BLaER1 treated with 17β-estradiol and CSF1 and Interleukin-3, amounts not matched to agents 10 nM and 100 nM (cell line): ENCODE measurements around the gene NPNT.

Experiments
- H3K27ac ChIP-seq, 11 experiments: shearing (Covaris generic); formaldehyde crosslinking; 2 replicates each; pipeline ENCODE4 v1.8.1; 2022
- H3K27me3 ChIP-seq, 11 experiments: shearing (Covaris generic); formaldehyde crosslinking; 2 replicates each; pipeline ENCODE4 v1.8.1; 2022
- H3K36me3 ChIP-seq, 11 experiments: shearing (Covaris generic); formaldehyde crosslinking; 2 replicates each; pipeline ENCODE4 v1.8.1; 2022
- H3K4me1 ChIP-seq, 10 experiments: shearing (Covaris generic); formaldehyde crosslinking; 2 replicates each; pipeline ENCODE4 v1.8.1; 2022
- H3K4me2 ChIP-seq, 11 experiments: shearing (Covaris generic); formaldehyde crosslinking; 2 replicates each; pipeline ENCODE4 v1.8.1; 2022
- H3K4me3 ChIP-seq, 10 experiments: shearing (Covaris generic); formaldehyde crosslinking; 2 replicates each; pipeline ENCODE4 v1.8.1; 2022
- H3K9ac ChIP-seq, 11 experiments: shearing (Covaris generic); formaldehyde crosslinking; 2 replicates each; pipeline ENCODE4 v1.8.1; 2022
- H3K9me3 ChIP-seq, 11 experiments: shearing (Covaris generic); formaldehyde crosslinking; replicated peaks in 1 of 11; 2 replicates each; pipeline ENCODE4 v1.8.1; 2022
- H4K20me1 ChIP-seq, 11 experiments: shearing (Covaris generic); formaldehyde crosslinking; 2 replicates each; pipeline ENCODE4 v1.8.1; 2022
- Cebpa-rat ChIP-seq, 11 experiments: shearing (Covaris generic); IDR thresholded peaks; 2 replicates each; pipeline ENCODE4 v1.8.1; 2022

The NPNT gene

DNA sequence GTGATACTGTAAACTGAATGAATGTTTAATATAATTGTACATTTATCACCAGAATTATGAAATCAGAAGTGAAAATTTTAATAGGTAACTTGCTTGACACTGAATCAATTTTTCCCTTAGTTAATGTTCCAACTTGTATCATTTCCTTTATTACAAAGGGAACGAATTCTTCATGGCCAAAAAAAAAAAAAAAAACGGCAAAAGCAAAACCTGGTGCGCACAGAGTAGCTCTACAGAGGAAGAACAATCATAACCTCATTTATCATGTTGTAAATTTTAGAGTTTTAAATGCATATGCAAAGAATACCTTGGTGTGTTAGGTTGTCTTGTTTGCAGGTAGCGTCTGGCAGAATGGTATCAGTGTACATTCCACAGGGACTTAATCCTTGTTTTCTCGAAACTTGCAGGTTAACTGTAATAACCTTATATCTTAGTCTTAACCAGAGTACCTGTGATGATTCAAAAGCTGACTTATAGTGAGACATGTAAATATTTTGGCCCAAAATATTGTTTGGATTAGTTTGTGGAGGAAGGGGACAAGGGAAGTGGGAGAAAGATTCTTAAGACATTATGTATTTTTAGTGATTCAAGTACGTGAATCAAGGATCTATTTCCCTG lies 70.0 kb downstream of the NPNT start:
- no peak for TF ChIP-seq Cebpa-rat (IDR thresholded peaks at IDR 0.05)
- Histone ChIP-seq H3K36me3 (no peaks in the 10 kb centered on the region), H3K9me3 (no peaks in the 10 kb centered on the region), H3K27me3 (no peaks in the 10 kb centered on the region), H3K4me3 (no peak overlapping the region), H4K20me1 (no peaks in the 10 kb centered on the region), H3K9ac (no peak overlapping the region), H3K4me1 (no peaks in the 10 kb centered on the region), H3K4me2 (no peak overlapping the region), H3K27ac (no peak overlapping the region)

- H4K20me1 ChIP-seq, result no peaks in the 10 kb centered on the region
Measured at GRCh38 chr4:105966051-105966450, 70.8 kb downstream of the NPNT start.

DNA sequence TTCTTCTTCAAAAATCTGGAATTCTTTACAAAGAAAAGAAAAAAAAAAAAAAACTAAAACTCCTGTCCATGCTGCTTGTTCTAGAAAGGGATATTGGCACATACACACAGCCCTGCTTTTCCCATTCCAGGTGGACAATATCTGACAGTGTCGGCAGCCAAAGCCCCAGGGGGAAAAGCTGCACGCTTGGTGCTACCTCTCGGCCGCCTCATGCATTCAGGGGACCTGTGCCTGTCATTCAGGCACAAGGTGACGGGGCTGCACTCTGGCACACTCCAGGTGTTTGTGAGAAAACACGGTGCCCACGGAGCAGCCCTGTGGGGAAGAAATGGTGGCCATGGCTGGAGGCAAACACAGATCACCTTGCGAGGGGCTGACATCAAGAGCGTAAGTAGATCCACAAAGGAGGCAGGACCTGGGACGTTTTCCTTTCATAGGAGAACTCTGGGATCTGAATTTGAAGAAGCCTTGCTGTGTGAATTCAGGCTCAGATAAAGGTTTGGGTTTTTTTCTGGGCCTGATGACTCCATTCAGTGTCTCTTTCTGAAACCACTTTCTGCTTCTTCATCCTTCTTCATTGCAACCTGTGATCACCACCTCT lies 71.9 kb downstream of the NPNT start:
- H3K4me3 ChIP-seq, result no peak overlapping the region
- H3K27me3 ChIP-seq, result no peaks in the 10 kb centered on the region
- no peak for TF ChIP-seq Cebpa-rat (IDR thresholded peaks at IDR 0.05)
- H4K20me1 ChIP-seq, result no peaks in the 10 kb centered on the region
- H3K27ac ChIP-seq, result no peak overlapping the region
- H3K36me3 ChIP-seq, result no peaks in the 10 kb centered on the region
- no peak overlapping the region for H3K4me2 ChIP-seq
- no peaks in the 10 kb centered on the region for H3K4me1 ChIP-seq
- no peak overlapping the region for H3K9ac ChIP-seq
- no peaks in the 10 kb centered on the region for H3K9me3 ChIP-seq

More at GRCh38 chr4:105966051-105966450, 70.8 kb downstream of the NPNT start:
- no peaks in the 10 kb centered on the region for H3K9me3 ChIP-seq
- H3K4me2 ChIP-seq, result no peak overlapping the region
- no peak overlapping the region for H3K27ac ChIP-seq
- H3K36me3 ChIP-seq, result no peaks in the 10 kb centered on the region
- TF ChIP-seq Cebpa-rat (IDR thresholded peaks at IDR 0.05), result no peak
- H3K27me3 ChIP-seq, result no peaks in the 10 kb centered on the region
- no peak overlapping the region for H3K9ac ChIP-seq
- no peak overlapping the region for H3K4me3 ChIP-seq
- no peaks in the 10 kb centered on the region for H3K4me1 ChIP-seq

- Histone ChIP-seq H3K4me2 (no peak overlapping the region), H3K9ac (no peak overlapping the region), H3K27me3 (no peaks in the 10 kb centered on the region), H3K9me3 (no peaks in the 10 kb centered on the region), H3K27ac (no peak overlapping the region), H3K4me3 (no peak overlapping the region), H3K4me1 (no peaks in the 10 kb centered on the region), H4K20me1 (no peaks in the 10 kb centered on the region), H3K36me3 (no peaks in the 10 kb centered on the region)
- no peak for TF ChIP-seq Cebpa-rat (IDR thresholded peaks at IDR 0.05)
Measured at GRCh38 chr4:105969575-105969974, 74.3 kb downstream of the NPNT start.

DNA sequence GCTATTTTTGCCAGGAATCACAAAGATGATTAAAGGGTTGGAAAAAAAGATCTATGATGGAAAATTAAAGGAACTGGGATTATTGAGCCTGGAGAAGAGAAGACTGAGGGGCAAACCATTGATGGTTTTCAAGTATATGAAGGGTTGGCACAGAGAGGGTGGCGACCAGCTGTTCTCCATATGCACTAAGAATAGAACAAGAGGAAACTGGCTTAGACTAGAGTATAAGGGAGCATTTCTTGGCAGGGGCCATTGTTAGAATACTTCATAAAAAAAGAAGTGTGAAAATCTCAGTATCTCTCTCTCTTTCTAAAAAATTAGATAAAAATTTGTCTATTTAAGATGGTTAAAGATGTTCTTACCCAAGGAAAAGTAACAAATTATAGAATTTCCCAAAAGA lies 75.1 kb downstream of the NPNT start:
- Histone ChIP-seq H3K27ac (no peak overlapping the region), H3K36me3 (no peaks in the 10 kb centered on the region), H3K4me1 (no peaks in the 10 kb centered on the region), H3K9me3 (no peaks in the 10 kb centered on the region), H3K9ac (no peak overlapping the region), H3K4me2 (no peak overlapping the region), H3K27me3 (no peaks in the 10 kb centered on the region), H3K4me3 (no peak overlapping the region), H4K20me1 (no peaks in the 10 kb centered on the region)
- TF ChIP-seq Cebpa-rat (IDR thresholded peaks at IDR 0.05), result no peak

DNA sequence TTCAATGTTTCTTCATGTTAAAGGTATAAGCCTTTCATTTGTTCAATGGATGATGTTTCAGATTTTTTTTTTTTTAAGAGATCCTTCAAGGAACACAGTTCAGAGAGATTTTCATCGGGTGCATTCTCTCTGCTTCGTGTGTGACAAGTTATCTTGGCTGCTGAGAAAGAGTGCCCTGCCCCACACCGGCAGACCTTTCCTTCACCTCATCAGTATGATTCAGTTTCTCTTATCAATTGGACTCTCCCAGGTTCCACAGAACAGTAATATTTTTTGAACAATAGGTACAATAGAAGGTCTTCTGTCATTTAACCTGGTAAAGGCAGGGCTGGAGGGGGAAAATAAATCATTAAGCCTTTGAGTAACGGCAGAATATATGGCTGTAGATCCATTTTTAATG lies 75.8 kb downstream of the NPNT start:
- no peak for TF ChIP-seq Cebpa-rat (IDR thresholded peaks at IDR 0.05)
- H3K36me3 ChIP-seq, result no peaks in the 10 kb centered on the region
- no peak overlapping the region for H3K4me2 ChIP-seq
- no peak overlapping the region for H3K27ac ChIP-seq
- H3K9ac ChIP-seq, result no peak overlapping the region
- no peak overlapping the region for H3K4me3 ChIP-seq
- no peaks in the 10 kb centered on the region for H3K4me1 ChIP-seq
- no peaks in the 10 kb centered on the region for H4K20me1 ChIP-seq
- H3K27me3 ChIP-seq, result no peaks in the 10 kb centered on the region
- no peaks in the 10 kb centered on the region for H3K9me3 ChIP-seq

DNA sequence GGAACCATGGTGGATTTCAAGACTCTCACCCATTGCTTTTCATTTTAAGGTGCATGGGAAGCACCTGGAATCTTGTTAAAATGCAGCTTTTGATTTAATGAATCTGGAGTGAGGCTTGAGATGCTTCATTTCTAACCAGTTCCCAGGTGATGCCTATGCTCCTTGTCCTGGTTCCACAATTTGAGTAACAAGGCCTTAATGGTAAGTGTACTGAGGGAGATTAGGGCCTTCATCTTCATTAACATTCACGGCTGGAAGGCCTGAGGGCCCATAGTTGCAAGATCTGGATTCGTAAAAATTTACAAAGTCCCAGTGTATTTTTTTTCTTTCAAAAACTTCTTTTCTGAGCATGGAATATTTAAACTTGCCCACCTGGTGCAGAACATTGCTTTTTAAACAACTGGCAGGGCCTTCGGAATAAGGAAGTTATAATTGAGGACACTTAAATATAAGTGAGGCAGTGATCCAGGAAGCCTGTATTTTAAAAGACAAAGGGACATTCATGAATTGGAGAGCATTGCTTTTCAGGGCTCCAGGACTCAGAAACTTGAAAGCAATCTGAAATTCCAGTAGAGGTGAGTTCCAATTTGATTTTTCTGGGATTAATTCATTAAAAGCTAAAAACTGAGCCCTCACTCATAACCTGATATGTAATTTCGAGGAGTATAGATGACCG lies 77.8 kb downstream of the NPNT start:
- Histone ChIP-seq H3K4me2 (no peak overlapping the region), H3K27ac (no peak overlapping the region), H3K9ac (no peak overlapping the region), H3K27me3 (no peaks in the 10 kb centered on the region), H3K4me1 (peaks cover 0 to 1% (median 0%) of the 10 kb centered on the region in 10 experiments; a peak in 1 of 20 replicates), H4K20me1 (no peaks in the 10 kb centered on the region), H3K9me3 (peaks cover 3 to 11% (median 7%) of the 10 kb centered on the region in 11 experiments; a peak in 14 of 22 replicates), H3K36me3 (no peaks in the 10 kb centered on the region), H3K4me3 (no peak overlapping the region)
- no peak for TF ChIP-seq Cebpa-rat (IDR thresholded peaks at IDR 0.05)

- H3K27ac ChIP-seq, result no peak overlapping the region
- H3K4me3 ChIP-seq, result no peak overlapping the region
- no peak for TF ChIP-seq Cebpa-rat (IDR thresholded peaks at IDR 0.05)
- no peaks in the 10 kb centered on the region for H3K36me3 ChIP-seq
- H3K27me3 ChIP-seq, result no peaks in the 10 kb centered on the region
- H3K4me2 ChIP-seq, result no peak overlapping the region
- no peaks in the 10 kb centered on the region for H4K20me1 ChIP-seq
- H3K4me1 ChIP-seq, result peaks cover 7 to 17% (median 15%) of the 10 kb centered on the region in 10 experiments; a peak in 19 of 20 replicates
- no peak overlapping the region for H3K9ac ChIP-seq
- H3K9me3 ChIP-seq, result peaks cover 9 to 17% (median 13%) of the 10 kb centered on the region in 11 experiments; a peak in 15 of 22 replicates
Measured at GRCh38 chr4:105976915-105977314, 81.6 kb downstream of the NPNT start.

- Histone ChIP-seq H4K20me1 (no peaks in the 10 kb centered on the region), H3K36me3 (no peaks in the 10 kb centered on the region), H3K4me2 (peak overlapping the region; percentile 7 to 78 (median 53); a peak in 20 of 22 replicates), H3K9ac (no peak overlapping the region; a peak in 1 of 22 replicates), H3K4me1 (peaks cover 7 to 17% (median 15%) of the 10 kb centered on the region in 10 experiments; a peak in 19 of 20 replicates), H3K27me3 (no peaks in the 10 kb centered on the region), H3K4me3 (peak overlapping the region in 2 of 10 experiments; percentile 0 to 3; a peak in 2 of 20 replicates), H3K27ac (peak overlapping the region in 9 of 11 experiments; percentile 11 to 70 (median 50); a peak in 14 of 22 replicates), H3K9me3 (peaks cover 9 to 17% (median 13%) of the 10 kb centered on the region in 11 experiments; a peak in 15 of 22 replicates)
- peak in 1 of 11 experiments; percentile 9; a peak in 1 of 22 replicates for TF ChIP-seq Cebpa-rat (IDR thresholded peaks at IDR 0.05)
Measured at GRCh38 chr4:105978684-105979296, 83.5 kb downstream of the NPNT start.
